Measurements from ENCODE around the gene PFKP.

DNA sequence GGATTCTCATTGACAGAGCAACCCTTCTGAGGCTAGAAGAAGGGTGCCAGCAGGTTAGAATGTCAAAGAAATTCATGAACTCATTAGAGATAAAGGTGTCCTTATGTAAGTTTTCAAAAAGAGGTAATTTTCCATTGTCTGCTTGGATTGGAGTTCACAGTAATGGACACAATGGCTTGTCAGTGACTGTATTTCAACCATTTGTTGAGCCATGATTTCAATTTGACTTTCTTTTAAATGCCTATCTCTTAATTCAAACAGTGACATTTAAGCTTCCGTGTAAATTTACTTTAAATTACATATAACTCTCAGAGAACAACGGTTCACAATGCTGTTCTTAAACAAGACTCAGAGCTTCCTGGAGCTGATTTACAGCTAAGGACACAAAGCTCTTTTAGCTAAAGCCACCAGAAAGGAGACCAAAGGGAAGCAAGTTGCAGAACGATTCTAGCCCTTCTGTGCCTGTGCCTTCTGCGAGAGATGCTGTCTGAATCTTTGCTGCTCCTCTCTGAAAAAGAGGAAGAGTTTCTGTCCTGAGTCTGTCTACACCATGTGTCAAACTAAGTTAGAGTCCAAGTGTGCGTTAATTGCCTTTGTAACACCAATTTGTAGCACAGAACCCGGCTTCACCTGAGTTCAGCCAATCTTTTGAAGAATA is 42.2 kb upstream of the PFKP start:
- TF ChIP-seq, protein P1, sequence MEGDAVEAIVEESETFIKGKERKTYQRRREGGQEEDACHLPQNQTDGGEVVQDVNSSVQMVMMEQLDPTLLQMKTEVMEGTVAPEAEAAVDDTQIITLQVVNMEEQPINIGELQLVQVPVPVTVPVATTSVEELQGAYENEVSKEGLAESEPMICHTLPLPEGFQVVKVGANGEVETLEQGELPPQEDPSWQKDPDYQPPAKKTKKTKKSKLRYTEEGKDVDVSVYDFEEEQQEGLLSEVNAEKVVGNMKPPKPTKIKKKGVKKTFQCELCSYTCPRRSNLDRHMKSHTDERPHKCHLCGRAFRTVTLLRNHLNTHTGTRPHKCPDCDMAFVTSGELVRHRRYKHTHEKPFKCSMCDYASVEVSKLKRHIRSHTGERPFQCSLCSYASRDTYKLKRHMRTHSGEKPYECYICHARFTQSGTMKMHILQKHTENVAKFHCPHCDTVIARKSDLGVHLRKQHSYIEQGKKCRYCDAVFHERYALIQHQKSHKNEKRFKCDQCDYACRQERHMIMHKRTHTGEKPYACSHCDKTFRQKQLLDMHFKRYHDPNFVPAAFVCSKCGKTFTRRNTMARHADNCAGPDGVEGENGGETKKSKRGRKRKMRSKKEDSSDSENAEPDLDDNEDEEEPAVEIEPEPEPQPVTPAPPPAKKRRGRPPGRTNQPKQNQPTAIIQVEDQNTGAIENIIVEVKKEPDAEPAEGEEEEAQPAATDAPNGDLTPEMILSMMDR (IDR thresholded peaks at IDR 0.05; ENCODE audit: low read depth, low read length, poor library complexity, severe bottlenecking) = no peak
- no peak for TF ChIP-seq EZH2phosphoT487 (IDR thresholded peaks at IDR 0.05; ENCODE audit: borderline replicate concordance, low read length)

All from DOHH2 (cell line).